Esophagus squamous epithelium (tissue), 4 donors: Measurements from ENCODE around the gene MALT1.

Experiments
- CTCF ChIP-seq, 6 experiments: fragments of 450-650 bp in 4 of 6; fragments of 200-600 bp in 2 of 6; sonication (generic) in 2 of 6; IDR thresholded peaks; one replicate each; pipeline ENCODE4 v1.5.1; 2016 to 2019; ENCODE audit warnings: antibody characterized with exemption in 6 of 6, mild to moderate bottlenecking in 4 of 6, moderate library complexity in 4 of 6
- POLR2A ChIP-seq, 4 donors: fragments of 450-650 bp; IDR thresholded peaks; one replicate each; pipeline ENCODE4 v1.6.1; 2017; ENCODE audit warnings: antibody characterized with exemption in 4 of 4, mild to moderate bottlenecking in 4 of 4, moderate library complexity in 3 of 4

GRCh38 chr18:58637197-58637596, 34.1 kb upstream of the MALT1 start:
- TF ChIP-seq CTCF (IDR thresholded peaks at IDR 0.05), result no peak
- TF ChIP-seq POLR2A (IDR thresholded peaks at IDR 0.05), result no peak
